Activated CD8-positive, alpha-beta memory T cell treated with anti-CD3 and anti-CD28 coated beads for 1 hour (primary cell): ENCODE data around the gene AOPEP.
"Not testable (repeated sequence)": the region's sequence is repeated elsewhere in the genome, so short reads cannot be mapped to it uniquely, and the experiment has no call there.

Source experiments
- DNase-seq, 2 donors: peaks; one replicate each; pipeline ENCODE4 v3.0.0-alpha.2; 2020; ENCODE audit warnings: low read depth in 1 of 2; ENCODE audit errors: extremely low read depth in 1 of 2

The AOPEP gene

GRCh38 chr9:94927048-94927761, 200.7 kb downstream of the AOPEP start:
- no peak for DNase-seq

- DNase-seq = no peak
These were observed 201.5 kb downstream of the AOPEP start for GRCh38 chr9:94927762-94928670.

GRCh38 chr9:94928691-94929368, 202.3 kb downstream of the AOPEP start:
- no peak for DNase-seq

- DNase-seq = no peak
These were observed 202.9 kb downstream of the AOPEP start for GRCh38 chr9:94929369-94929756.

- DNase-seq = no peak
These were observed 204.6 kb downstream of the AOPEP start for GRCh38 chr9:94931036-94931633.

DNA sequence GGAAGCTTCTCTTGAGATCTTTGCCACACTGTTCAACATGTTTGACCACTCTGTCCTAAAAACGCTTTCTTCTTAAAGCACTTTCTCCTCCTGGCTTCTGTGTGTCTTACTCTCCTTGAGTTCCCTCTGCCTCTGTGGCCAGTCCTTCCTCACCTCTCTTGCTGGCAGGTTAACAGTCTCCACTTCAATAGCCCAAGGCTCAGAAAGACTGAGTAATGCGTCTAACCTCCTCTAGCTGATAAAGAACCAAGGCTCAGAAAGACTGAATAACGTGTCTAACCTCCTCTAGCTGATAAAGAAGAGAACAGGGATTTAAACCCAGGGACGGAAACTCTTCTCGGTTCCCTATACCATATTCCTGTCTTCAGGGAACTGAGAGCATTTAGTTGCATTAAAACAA, 205.2 kb downstream of the AOPEP start:
- DNase-seq = no peak

DNA sequence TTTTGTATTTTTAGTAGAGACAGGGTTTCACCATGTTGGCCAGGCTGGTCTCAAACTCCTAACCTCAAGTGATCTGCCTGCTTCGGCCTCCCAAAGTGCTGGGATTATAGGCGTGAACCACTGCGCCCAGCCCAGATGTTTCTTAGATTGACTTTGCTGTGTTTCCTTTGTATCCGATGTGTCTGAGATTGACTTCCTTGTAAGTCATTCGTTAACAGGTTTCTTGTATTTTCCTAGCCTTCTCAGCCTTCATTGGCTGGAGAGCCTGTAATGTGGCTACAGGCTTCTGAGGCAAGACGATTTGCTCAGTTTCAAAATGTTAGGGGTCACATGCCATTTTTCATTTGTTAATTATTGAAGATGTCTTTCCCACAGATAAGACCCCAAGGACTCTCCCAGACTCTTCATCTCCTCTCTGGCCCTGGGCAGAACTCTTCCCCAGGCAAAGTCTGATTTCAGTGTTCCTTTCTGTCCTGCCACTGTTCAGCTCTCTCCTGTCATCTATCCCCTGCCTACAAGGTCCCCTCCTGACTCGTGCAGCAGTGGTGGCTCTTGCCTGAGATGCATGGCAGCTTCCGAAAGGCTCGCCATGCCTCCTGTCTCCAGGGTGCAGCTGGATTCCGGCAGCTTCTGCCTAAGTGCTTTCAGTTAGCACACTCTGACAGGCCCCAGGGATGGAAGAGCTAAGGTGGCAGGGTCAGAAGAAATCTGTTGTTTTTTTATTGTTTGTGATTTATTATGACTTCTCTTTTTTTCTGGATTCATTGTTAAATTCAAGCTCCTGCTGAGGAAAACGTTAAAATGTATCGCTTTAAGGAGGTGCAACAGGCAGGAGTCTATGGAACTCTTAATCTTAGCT, 206.4 kb downstream of the AOPEP start:
- no peak for DNase-seq

GRCh38 chr9:94933511-94933828, 207.0 kb downstream of the AOPEP start:
- no peak for DNase-seq

GRCh38 chr9:94934816-94935328, 208.4 kb downstream of the AOPEP start:
- DNase-seq = no peak

GRCh38 chr9:94935396-94935795, 208.9 kb downstream of the AOPEP start:
- no peak for DNase-seq

DNA sequence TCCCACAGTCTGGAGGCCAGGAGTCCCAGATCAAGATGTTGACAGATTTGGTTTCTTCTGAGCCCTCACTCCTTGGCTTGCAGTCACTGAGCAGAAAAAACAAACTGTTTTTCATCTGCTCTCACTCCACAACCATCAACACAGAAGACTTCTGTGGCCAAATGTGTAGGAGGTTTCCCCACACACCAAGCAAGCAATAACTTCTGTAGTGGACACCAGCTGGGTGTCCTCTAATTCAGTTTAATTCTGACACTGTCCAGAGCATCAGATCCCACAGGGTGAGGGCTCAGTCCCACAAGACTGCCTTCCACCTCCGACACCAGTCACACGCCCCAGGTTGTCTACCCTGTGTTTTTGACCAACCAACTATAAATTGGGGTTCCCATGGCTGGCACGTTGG, 209.9 kb downstream of the AOPEP start:
- DNase-seq = no peak

DNA sequence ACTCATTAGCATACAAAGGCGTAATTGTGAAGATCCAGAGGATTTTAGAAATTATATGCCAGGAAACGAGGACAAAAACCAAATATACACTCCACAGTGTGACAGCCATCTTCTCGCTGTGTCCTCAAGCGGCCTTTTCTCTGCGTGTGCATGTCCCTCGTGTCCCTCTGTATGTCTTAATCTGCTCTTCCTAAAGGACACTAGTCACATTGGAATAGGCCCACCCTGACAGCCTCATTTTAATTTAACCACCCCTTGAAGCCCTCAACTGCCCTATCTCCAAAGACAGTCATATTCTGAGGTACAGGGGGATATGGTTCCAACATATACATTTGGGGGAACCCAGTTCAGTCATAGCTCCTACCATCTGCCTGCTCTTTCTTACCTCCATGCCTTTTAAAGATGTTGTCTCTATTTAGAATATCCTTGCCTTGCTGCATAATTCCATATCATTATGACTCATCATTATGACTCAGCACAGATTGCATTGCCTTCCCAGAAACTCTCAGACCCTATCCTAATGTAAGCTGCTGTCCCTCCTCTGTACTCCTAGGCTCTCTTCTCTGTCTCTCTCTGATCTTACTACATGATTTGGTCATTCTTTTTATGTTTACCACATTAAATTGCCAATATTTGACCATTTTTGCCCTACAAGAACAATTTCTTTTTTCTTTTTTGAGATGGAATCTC, 210.9 kb downstream of the AOPEP start:
- DNase-seq = no peak

DNA sequence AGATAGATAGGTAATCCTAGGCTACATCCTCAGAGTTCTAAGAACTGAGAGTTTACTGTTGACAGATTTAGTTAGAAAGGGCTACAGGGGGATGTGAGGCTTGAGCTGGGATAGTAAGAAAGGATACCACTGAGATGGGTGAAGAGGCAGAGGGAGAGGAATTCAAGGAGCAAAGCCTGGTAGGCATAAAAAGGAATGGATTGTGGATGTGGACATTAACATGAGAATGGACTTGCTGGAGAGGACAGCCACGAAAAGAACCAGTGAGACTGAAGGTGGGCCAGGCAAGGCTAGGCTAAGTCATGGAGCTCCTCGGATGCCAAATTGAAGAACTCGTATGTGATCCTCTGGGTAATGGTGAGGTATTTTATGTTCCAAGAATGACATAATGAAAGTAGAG, 211.9 kb downstream of the AOPEP start:
- DNase-seq = no peak

DNA sequence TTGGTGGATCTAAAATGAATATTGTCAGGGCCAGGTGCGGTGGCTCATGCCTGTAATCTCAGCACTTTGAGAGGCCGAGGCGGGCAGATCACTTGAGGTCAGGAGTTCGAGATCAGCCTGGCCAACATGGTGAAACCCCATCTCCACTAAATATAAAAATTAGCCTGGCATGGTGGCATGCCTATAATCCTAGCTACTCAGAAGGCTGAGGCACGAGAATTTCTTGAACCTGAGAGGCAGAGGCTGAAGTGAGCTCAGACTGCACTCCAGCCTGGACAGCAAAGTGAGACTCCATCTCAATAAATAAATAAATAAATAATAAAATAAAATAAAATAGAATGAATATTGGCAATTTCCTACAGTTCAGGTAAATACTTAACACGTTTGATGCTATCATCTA, 213.8 kb downstream of the AOPEP start:
- DNase-seq = not testable (repeated sequence)

- DNase-seq = no peak
These were observed 214.8 kb downstream of the AOPEP start for GRCh38 chr9:94941211-94941875.

GRCh38 chr9:94944626-94945025, 218.1 kb downstream of the AOPEP start:
- DNase-seq = no peak

- DNase-seq = no peak
These were observed 219.0 kb downstream of the AOPEP start for GRCh38 chr9:94945197-94946144.

DNA sequence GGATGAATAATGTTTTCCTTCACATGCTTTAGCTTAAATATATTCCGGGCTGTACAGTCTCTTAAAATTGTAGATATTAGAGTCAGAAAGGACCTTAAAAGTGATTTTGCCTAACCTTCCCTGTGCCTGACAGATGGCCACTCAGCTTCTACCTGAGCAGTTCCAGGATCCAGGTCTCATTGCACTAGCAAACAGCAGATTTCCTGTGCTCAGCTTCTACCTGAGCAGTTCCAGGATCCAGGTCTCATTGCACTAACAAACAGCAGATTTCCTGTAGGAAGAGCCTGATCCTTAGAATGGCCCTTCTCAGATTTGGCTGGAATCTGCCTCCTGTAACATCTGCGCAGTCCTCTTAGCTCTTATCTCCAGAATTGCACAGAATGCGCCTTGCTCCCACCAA, 219.8 kb downstream of the AOPEP start:
- DNase-seq = no peak
